Upper lobe of left lung (tissue), 6 donors: Measurements from ENCODE around the gene DCANP1. TPM values are rescaled to one million over a fixed set of nuclear protein-coding genes. Genes with fewer than 3 reads are reported as not detected.

Experiments
- ATAC-seq, 2 donors: fragments of 200-7000 bp; cut with Tn5 transposase; one replicate each; pipeline ENCODE4 v1.9.1; 2022; ENCODE audit warnings: mild to moderate bottlenecking in 2 of 2, moderate library complexity in 2 of 2; ENCODE audit not compliant: low FRiP score in 2 of 2
- DNase-seq, 2 donors: peaks; one replicate each; pipeline ENCODE4 v3.0.0-alpha.2; 2019 to 2020
- H3K27ac ChIP-seq, 4 donors: fragments of 200-600 bp; sonication (generic); one replicate each; pipeline ENCODE4 v1.5.1; 2016 to 2019
- H3K27me3 ChIP-seq, 4 donors: fragments of 200-600 bp; sonication (generic); one replicate each; pipeline ENCODE4 v1.5.1; 2017 to 2019
- H3K36me3 ChIP-seq, 4 donors: fragments of 200-600 bp; sonication (generic); one replicate each; pipeline ENCODE4 v1.5.1; 2016 to 2019
- H3K4me1 ChIP-seq, 4 donors: fragments of 200-600 bp; sonication (generic); one replicate each; pipeline ENCODE4 v1.5.1; 2018 to 2019
- H3K4me3 ChIP-seq, 4 donors: fragments of 200-600 bp; sonication (generic); one replicate each; pipeline ENCODE4 v1.5.1; 2017 to 2019; ENCODE audit warnings: mild to moderate bottlenecking in 2 of 4, moderate library complexity in 1 of 4
- H3K9me3 ChIP-seq, 4 donors: fragments of 200-600 bp; sonication (generic); one replicate each; pipeline ENCODE4 v1.5.1; 2018 to 2019
- CTCF ChIP-seq, 6 experiments: fragments of 450-650 bp in 4 of 6; fragments of 200-600 bp in 2 of 6; sonication (generic) in 2 of 6; IDR thresholded peaks; one replicate each; pipeline ENCODE4 v1.5.1; 2016 to 2019; ENCODE audit warnings: antibody characterized with exemption in 6 of 6
- EP300 ChIP-seq, 4 donors: sonication (generic); formaldehyde crosslinking; IDR thresholded peaks; one replicate each; pipeline ENCODE4 v1.5.1; 2017; ENCODE audit warnings: antibody characterized with exemption in 4 of 4, control low read depth in 2 of 4
- POLR2A ChIP-seq, 4 donors: fragments of 450-650 bp; IDR thresholded peaks; one replicate each; pipeline ENCODE4 v1.5.1; 2016 to 2017; ENCODE audit warnings: antibody characterized with exemption in 4 of 4, mild to moderate bottlenecking in 2 of 4
- POLR2AphosphoS5 ChIP-seq, 2 donors: sonication (generic); formaldehyde crosslinking; IDR thresholded peaks; one replicate each; pipeline ENCODE4 v1.5.1; 2017; ENCODE audit warnings: antibody characterized with exemption in 2 of 2
- WGBS, 2 donors: methylation state at CpG; one replicate each; pipeline ENCODE4 v1.1.5; 2017 to 2018; 5-methylcytosine and 5-hydroxymethylcytosine counted together
- total RNA-seq, 6 donors: library from RNA; depleted of rRNA in 4 of 6; stranded (reverse); fragments of >200 nt in 4 of 6; gene quantifications; one replicate each; pipeline versions ENCODE4 v1.1.0 to v1.2.1, GENCODE V29; 2016 to 2021
- donor health status: DM: no; HTN: no; CAD: no; lungs with moderate emphysema.
- donor health status: DM: no; HTN: yes; CAD: no; lungs with severe emphysema.

The DCANP1 gene
- total RNA-seq, 6 donors from 2014 or later, result 0.11 to 1.0 (median 0.27) TPM; not detected in 2

DNA sequence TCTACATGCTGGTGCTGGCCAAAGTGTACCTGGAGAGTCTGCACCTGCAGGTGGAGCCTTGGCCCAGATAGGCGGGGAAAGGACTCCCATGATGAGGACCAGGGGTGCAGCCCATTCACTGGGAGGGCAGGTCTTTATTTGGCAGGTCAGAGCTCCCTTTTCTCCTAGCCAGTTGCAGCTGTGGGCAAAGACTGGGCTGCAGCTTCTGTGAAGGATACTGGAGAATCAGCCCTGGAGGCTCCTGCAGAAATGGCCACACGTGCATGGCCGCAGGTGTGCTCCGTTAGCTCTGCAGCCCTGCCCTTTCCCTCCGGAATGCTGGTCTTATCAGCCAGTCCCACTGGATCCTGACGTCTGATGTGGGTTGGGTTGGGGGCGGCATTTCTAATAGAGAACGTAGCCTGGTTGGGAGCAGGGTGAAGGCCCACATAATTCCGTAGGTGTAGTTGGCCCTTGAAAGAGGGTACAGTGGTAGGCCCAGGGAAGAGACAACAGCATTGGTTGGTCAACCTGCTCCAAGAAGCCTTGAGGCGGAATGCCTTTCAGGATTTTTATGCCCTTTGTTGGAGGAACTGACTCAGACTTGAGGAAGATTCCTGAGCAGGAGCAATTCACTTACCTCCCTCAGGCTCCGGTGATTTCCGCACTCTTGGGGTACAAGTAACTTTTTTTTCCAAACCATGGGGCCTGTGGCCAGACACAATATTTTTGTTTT is 27.0 kb upstream of the DCANP1 start:
- WGBS, 2 donors, result 82 to 91% methylated on average over 6 to 12 of the region's 12 CpGs
- DNase-seq (no peak), ATAC-seq (no peak)
- H3K9me3 ChIP-seq, result no peaks in the 10 kb centered on the region
- no peak overlapping the region for H3K4me3 ChIP-seq
- no peak overlapping the region for H3K27ac ChIP-seq
- H3K4me1 ChIP-seq, result no peaks in the 10 kb centered on the region
- no peak for TF ChIP-seq POLR2A (IDR thresholded peaks at IDR 0.05)
- TF ChIP-seq POLR2AphosphoS5 (IDR thresholded peaks at IDR 0.05), result no peak
- no peak for TF ChIP-seq EP300 (IDR thresholded peaks at IDR 0.05)
- TF ChIP-seq CTCF (IDR thresholded peaks at IDR 0.05), result no peak
- H3K36me3 ChIP-seq, result no peaks in the 10 kb centered on the region
- no peaks in the 10 kb centered on the region for H3K27me3 ChIP-seq

DNA sequence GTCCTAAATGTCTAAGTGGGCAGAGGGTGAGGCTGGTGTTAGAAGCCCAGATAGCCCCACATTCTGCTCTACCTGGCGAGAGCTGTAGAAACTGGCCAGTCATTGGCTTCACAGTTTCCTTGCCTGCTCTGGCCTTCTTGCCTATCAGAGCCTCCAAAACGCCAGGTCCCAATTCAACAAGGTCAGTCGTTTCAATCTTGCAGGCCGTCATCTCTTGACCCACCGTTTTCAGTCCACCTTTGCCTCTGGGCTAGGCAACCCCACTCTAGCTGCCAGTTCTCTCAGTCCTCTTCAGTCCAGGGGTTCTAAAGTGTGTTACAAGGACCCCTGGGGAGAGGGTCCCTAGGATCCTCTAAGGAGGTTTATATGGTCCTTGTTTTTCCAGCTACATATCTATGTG is 25.0 kb upstream of the DCANP1 start:
- TF ChIP-seq EP300 (IDR thresholded peaks at IDR 0.05) (no peak), POLR2A (IDR thresholded peaks at IDR 0.05) (no peak), POLR2AphosphoS5 (IDR thresholded peaks at IDR 0.05) (no peak), CTCF (IDR thresholded peaks at IDR 0.05) (no peak)
- Histone ChIP-seq H3K4me1 (no peaks in the 10 kb centered on the region), H3K27ac (no peak overlapping the region), H3K36me3 (no peaks in the 10 kb centered on the region), H3K4me3 (no peak overlapping the region), H3K27me3 (no peaks in the 10 kb centered on the region), H3K9me3 (no peaks in the 10 kb centered on the region)
- WGBS, 2 donors, result 76 to 81% methylated on average over 5 of the region's 5 CpGs
- ATAC-seq (no peak), DNase-seq (no peak)

DNA sequence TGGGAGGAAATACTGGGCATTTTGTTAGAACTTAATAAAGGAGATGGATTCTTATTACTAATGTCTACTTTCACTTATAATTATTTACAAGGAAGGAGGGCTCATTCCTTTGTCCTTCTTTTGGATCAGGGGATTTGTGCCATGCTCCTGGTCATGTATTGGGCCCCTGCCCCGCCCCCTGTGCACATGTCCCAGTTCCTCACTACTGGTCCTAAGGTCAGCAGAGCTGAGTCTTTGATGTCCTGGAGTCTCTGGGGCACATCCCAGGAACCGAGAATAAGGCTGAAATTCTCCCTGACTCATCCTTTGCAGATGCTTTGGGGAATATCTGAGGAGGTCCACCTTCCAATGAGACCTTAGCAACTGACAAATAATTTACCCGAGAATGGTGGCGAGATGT is 24.6 kb upstream of the DCANP1 start:
- ATAC-seq (no peak), DNase-seq (no peak)
- Histone ChIP-seq H3K4me1 (peaks cover 0 to under 1% (median 0%) of the 10 kb centered on the region in 4 donors), H3K4me3 (no peak overlapping the region), H3K27ac (no peak overlapping the region), H3K36me3 (no peaks in the 10 kb centered on the region), H3K27me3 (no peaks in the 10 kb centered on the region), H3K9me3 (no peaks in the 10 kb centered on the region)
- no peak for TF ChIP-seq POLR2A (IDR thresholded peaks at IDR 0.05)
- no peak for TF ChIP-seq CTCF (IDR thresholded peaks at IDR 0.05)
- no peak for TF ChIP-seq EP300 (IDR thresholded peaks at IDR 0.05)
- no peak for TF ChIP-seq POLR2AphosphoS5 (IDR thresholded peaks at IDR 0.05)
- 87 to 88% methylated on average over 4 of the region's 4 CpGs for WGBS, 2 donors

DNA sequence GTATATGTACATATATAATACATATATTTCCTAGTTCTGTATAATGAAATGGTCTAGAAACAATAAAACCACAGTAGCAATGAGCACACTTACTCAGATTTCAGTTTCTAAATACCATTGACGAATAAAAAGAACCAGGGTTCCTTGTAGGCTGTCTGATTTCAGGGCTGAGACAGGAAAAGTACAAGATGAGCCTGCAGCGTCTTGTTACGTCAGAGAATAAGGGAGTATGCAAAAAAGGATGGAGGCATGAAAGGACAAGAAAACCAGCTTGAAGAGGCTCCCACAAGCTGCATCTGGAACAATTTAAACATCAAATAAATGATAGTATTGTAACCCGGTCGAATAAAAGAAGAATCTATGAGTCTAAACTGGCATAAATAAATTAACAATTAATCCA is 22.8 kb upstream of the DCANP1 start:
- no peak overlapping the region for H3K27ac ChIP-seq
- 71 to 94% methylated on average over 5 of the region's 5 CpGs for WGBS, 2 donors
- H3K36me3 ChIP-seq, result no peaks in the 10 kb centered on the region
- no peak overlapping the region for H3K4me3 ChIP-seq
- TF ChIP-seq POLR2AphosphoS5 (IDR thresholded peaks at IDR 0.05) (no peak), CTCF (IDR thresholded peaks at IDR 0.05) (no peak), EP300 (IDR thresholded peaks at IDR 0.05) (no peak), POLR2A (IDR thresholded peaks at IDR 0.05) (no peak)
- peaks cover 3 to 8% (median 7%) of the 10 kb centered on the region in 4 donors for H3K4me1 ChIP-seq
- H3K9me3 ChIP-seq, result no peaks in the 10 kb centered on the region
- DNase-seq, result no peak
- H3K27me3 ChIP-seq, result peaks cover 0 to 4% (median 0%) of the 10 kb centered on the region in 4 donors
- no peak for ATAC-seq

GRCh38 chr5:135468541-135468940 is 21.4 kb upstream of the DCANP1 start:
- Histone ChIP-seq H3K4me1 (peaks cover 3 to 8% (median 7%) of the 10 kb centered on the region in 4 donors), H3K4me3 (no peak overlapping the region), H3K9me3 (no peaks in the 10 kb centered on the region), H3K27ac (no peak overlapping the region), H3K36me3 (no peaks in the 10 kb centered on the region), H3K27me3 (peaks cover 0 to 4% (median 0%) of the 10 kb centered on the region in 4 donors)
- DNase-seq (no peak), ATAC-seq (no peak)
- WGBS, 2 donors, result 100% methylated on average over 2 of the region's 2 CpGs
- no peak for TF ChIP-seq POLR2AphosphoS5 (IDR thresholded peaks at IDR 0.05)
- TF ChIP-seq POLR2A (IDR thresholded peaks at IDR 0.05), result no peak
- TF ChIP-seq CTCF (IDR thresholded peaks at IDR 0.05), result no peak
- no peak for TF ChIP-seq EP300 (IDR thresholded peaks at IDR 0.05)
